ENCODE measurements around the gene SPRYD7. TPM values are rescaled to one million over a fixed set of nuclear protein-coding genes. Genes with fewer than 3 reads are reported as not detected.

The SPRYD7 gene, protein sequence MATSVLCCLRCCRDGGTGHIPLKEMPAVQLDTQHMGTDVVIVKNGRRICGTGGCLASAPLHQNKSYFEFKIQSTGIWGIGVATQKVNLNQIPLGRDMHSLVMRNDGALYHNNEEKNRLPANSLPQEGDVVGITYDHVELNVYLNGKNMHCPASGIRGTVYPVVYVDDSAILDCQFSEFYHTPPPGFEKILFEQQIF
- 11.1 TPM for polyA plus RNA-seq
- long read RNA-seq, donor 1, transcript SPRYD7-201 (5 exons, 3,053 nt): major isoform, 6 of 7 reads
- long read RNA-seq, donor 1, partial matches to known transcripts: 0 of 7 reads
- long read RNA-seq, donor 1, other reads (novel, unspliced or antisense): 0 of 7 reads
- long read RNA-seq, donor 2, transcript SPRYD7-201 (5 exons, 3,053 nt): major isoform, 13 of 15 reads
- long read RNA-seq, donor 2, partial matches to known transcripts: 0 of 15 reads
- long read RNA-seq, donor 2, other reads (novel, unspliced or antisense): 0 of 15 reads
- long read RNA-seq, donor 3: 0 reads
- long read RNA-seq, donor 4, partial matches to known transcripts: 0 of 2 reads
- long read RNA-seq, donor 4, other reads (novel, unspliced or antisense): 0 of 2 reads
- long read RNA-seq, donor 5, transcript SPRYD7-201 (5 exons, 3,053 nt): major isoform, 5 of 8 reads
- long read RNA-seq, donor 5, partial matches to known transcripts: 0 of 8 reads
- long read RNA-seq, donor 5, other reads (novel, unspliced or antisense): 0 of 8 reads
- long read RNA-seq, donor 6, transcript SPRYD7-201 (5 exons, 3,053 nt): major isoform, 6 of 8 reads
- long read RNA-seq, donor 6, partial matches to known transcripts: 0 of 8 reads
- long read RNA-seq, donor 6, other reads (novel, unspliced or antisense): 0 of 8 reads
- long read RNA-seq, donor 7, transcript SPRYD7-201 (5 exons, 3,053 nt): major isoform, 5 of 6 reads
- long read RNA-seq, donor 7, partial matches to known transcripts: 0 of 6 reads
- long read RNA-seq, donor 7, other reads (novel, unspliced or antisense): 0 of 6 reads
- long read RNA-seq, donor 8, transcript SPRYD7-201 (5 exons, 3,053 nt): major isoform, 17 of 23 reads
- long read RNA-seq, donor 8, partial matches to known transcripts: 5 of 23 reads
- long read RNA-seq, donor 8, other reads (novel, unspliced or antisense): 0 of 23 reads
- long read RNA-seq, donor 9, transcript SPRYD7-201 (5 exons, 3,053 nt): major isoform, 14 of 33 reads
- long read RNA-seq, donor 9, partial matches to known transcripts: 9 of 33 reads
- long read RNA-seq, donor 9, other reads (novel, unspliced or antisense): 9 of 33 reads
- long read RNA-seq, donor 10, transcript SPRYD7-201 (5 exons, 3,053 nt): major isoform, 8 of 9 reads
- long read RNA-seq, donor 10, partial matches to known transcripts: 0 of 9 reads
- long read RNA-seq, donor 10, other reads (novel, unspliced or antisense): 0 of 9 reads
- long read RNA-seq, donor 11, transcript SPRYD7-201 (5 exons, 3,053 nt): major isoform, 9 of 10 reads
- long read RNA-seq, donor 11, partial matches to known transcripts: 0 of 10 reads
- long read RNA-seq, donor 11, other reads (novel, unspliced or antisense): 0 of 10 reads

DNA sequence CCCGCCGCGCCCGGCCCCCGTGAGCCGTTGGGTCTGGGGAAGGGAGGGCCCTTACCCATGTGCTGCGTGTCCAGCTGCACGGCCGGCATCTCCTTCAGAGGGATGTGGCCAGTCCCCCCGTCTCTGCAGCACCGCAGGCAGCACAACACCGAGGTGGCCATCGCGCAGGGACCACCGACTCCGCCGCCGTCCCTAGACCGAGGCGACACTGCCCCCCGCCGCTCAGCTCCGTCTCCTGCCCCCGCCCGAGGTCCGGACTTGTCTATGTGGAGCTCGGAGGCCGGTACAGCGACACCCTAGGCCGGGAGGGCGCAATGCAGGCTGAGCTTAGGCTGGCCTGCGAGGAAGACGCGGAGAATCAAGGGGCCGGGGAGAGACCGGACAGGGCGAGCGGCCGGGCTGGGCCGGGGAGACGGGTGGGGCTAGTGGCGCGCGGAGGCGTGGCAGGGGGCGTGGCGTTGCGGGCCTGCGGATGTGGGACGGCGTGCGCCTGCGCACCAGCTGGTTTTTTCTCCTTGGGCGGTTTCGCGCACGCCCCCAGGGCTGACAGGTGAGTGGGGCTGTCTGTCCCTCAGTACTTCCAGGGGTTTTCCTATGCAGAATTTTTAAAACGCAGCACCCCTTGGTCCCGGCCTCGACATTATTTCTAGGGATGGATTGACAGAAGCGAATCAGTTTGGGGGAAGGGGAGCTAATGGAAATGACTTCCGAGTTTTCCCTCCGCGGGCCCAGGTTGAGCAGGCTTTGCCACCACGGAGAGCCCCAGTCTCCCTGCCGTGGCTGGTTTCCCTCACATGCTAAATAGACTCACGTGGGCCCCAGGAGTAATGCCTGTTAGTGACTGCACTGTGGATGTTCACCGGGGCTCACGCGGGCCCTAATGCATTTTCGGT lies at the start of gene SPRYD7:
Gene SPRYD7, minus strand, starts transcription at position 266 of the 893 bp plus-strand sequence. Its CDS starts 105 bp downstream, at position 161.
- Histone ChIP-seq H3K4me1 (ENCODE audit: control insufficient read depth, insufficient read depth, low read length) (peaks cover 20% of the 10 kb centered on the region), H3K36me3 (ENCODE audit: control insufficient read depth, insufficient read depth, low read length) (peaks cover 2% of the 10 kb centered on the region), H3K27me3 (ENCODE audit: control insufficient read depth, insufficient read depth, low read length) (no peaks in the 10 kb centered on the region), H3K27ac (ENCODE audit: low read length) (peak within 1 kb of the TSS; percentile 89), H3K9me3 (ENCODE audit: control insufficient read depth, low read depth, low read length) (no peaks in the 10 kb centered on the region), H3K4me3 (ENCODE audit: low read length) (peak within 1 kb of the TSS; percentile 56)
- DNase-seq: peak; percentile 99 to 100
- no CpG with 5 or more reads among the region's 71 CpGs for WGBS (ENCODE audit: insufficient coverage, low lambda C conversion rate)

DNA sequence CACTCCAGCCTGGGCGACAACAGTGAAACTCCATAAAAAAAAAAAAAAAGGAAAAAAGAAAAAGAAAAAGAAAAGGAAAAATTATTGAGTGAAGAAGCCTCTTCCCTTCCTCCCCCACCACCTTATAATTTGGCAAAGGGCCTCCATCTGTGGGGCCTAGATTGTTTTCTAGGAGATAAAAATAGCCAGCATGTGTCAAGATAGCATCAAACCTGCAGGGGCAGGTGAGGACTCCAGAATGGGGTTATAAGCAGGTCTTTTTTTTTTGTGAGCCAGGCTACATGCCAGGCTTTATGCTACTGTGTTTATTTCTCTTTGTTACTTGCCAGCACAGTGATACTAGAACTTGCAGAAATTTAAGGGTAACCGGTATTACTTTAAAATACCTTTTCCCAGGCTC lies 49.0 kb upstream of the SPRYD7 start:
- H3K9me3 ChIP-seq (ENCODE audit: control insufficient read depth, low read depth, low read length): no peaks in the 10 kb centered on the region
- H3K36me3 ChIP-seq (ENCODE audit: control insufficient read depth, insufficient read depth, low read length): peaks cover 8% of the 10 kb centered on the region
- 100% methylated on average over 1 of the region's 2 CpGs for WGBS (ENCODE audit: insufficient coverage, low lambda C conversion rate)
- H3K4me3 ChIP-seq (ENCODE audit: low read length): no peak overlapping the region
- no peaks in the 10 kb centered on the region for H3K4me1 ChIP-seq (ENCODE audit: control insufficient read depth, insufficient read depth, low read length)
- H3K27ac ChIP-seq (ENCODE audit: low read length): no peak overlapping the region
- H3K27me3 ChIP-seq (ENCODE audit: control insufficient read depth, insufficient read depth, low read length): no peaks in the 10 kb centered on the region
- no peak for DNase-seq

- no peak overlapping the region for H3K4me3 ChIP-seq (ENCODE audit: low read length)
Measured at GRCh38 chr13:49980266-49980665, 44.1 kb upstream of the SPRYD7 start.

GRCh38 chr13:49977992-49978391 lies 41.9 kb upstream of the SPRYD7 start:
- Histone ChIP-seq H3K4me1 (ENCODE audit: control insufficient read depth, insufficient read depth, low read length) (no peaks in the 10 kb centered on the region), H3K27me3 (ENCODE audit: control insufficient read depth, insufficient read depth, low read length) (no peaks in the 10 kb centered on the region), H3K9me3 (ENCODE audit: control insufficient read depth, low read depth, low read length) (no peaks in the 10 kb centered on the region), H3K36me3 (ENCODE audit: control insufficient read depth, insufficient read depth, low read length) (peaks cover 3% of the 10 kb centered on the region), H3K27ac (ENCODE audit: low read length) (no peak overlapping the region), H3K4me3 (ENCODE audit: low read length) (no peak overlapping the region)
- no peak for DNase-seq
- no CpG with 5 or more reads among the region's 3 CpGs for WGBS (ENCODE audit: insufficient coverage, low lambda C conversion rate)

More at GRCh38 chr13:49980266-49980665, 44.1 kb upstream of the SPRYD7 start:
- Histone ChIP-seq H3K27me3 (ENCODE audit: control insufficient read depth, insufficient read depth, low read length) (no peaks in the 10 kb centered on the region), H3K27ac (ENCODE audit: low read length) (no peak overlapping the region), H3K36me3 (ENCODE audit: control insufficient read depth, insufficient read depth, low read length) (no peaks in the 10 kb centered on the region), H3K4me1 (ENCODE audit: control insufficient read depth, insufficient read depth, low read length) (no peaks in the 10 kb centered on the region), H3K9me3 (ENCODE audit: control insufficient read depth, low read depth, low read length) (no peaks in the 10 kb centered on the region)
- no peak for DNase-seq

DNA sequence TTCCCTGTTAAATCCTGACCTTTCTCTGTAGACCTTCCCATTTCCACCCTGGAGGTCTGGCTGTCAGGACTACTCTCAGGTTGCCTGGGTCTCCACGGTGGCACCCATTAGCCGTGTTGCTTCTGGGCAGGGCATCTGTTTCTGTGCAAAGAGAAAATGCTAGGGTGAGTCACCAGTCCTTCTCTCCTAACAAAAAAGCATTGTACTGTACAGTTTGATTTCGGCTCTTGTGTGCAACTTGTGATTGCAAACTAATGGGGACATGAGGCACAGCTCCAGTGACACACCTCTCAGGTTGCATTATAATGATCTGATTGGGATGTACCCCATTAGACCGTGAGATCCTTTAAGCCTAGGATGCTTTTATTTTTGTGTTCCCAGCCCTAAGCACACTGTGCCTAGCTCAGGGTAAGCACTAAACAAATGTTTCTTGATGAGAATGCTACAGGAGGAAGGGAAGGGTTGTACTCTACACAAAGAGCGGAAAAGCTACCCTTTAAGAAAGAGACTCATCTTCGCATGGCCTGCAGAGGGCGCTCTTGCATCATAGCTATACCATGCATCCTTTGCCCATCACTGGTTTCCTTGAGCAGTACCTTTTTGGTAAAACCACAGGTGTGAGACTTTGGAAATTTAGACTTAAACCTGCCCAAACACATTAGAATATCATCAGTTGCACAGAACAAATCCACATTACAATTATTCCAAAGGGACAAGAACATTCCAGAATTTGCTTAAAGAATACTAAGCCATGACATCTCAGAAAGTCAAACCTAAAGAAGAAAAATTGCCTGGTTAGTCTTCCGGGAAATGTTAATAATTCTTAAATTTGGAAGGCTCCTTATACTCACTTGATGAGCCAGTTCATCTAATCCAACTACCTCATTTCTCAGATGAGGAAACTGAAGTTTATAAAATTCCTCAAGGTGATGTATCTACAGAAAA lies 40.4 kb upstream of the SPRYD7 start:
- WGBS (ENCODE audit: insufficient coverage, low lambda C conversion rate): no CpG with 5 or more reads among the region's 8 CpGs
- peaks cover 3% of the 10 kb centered on the region for H3K36me3 ChIP-seq (ENCODE audit: control insufficient read depth, insufficient read depth, low read length)
- H3K9me3 ChIP-seq (ENCODE audit: control insufficient read depth, low read depth, low read length): no peaks in the 10 kb centered on the region
- no peak overlapping the region for H3K4me3 ChIP-seq (ENCODE audit: low read length)
- DNase-seq: peak; percentile 40 to 60
- H3K27me3 ChIP-seq (ENCODE audit: control insufficient read depth, insufficient read depth, low read length): no peaks in the 10 kb centered on the region
- H3K27ac ChIP-seq (ENCODE audit: low read length): no peak overlapping the region
- H3K4me1 ChIP-seq (ENCODE audit: control insufficient read depth, insufficient read depth, low read length): no peaks in the 10 kb centered on the region

DNA sequence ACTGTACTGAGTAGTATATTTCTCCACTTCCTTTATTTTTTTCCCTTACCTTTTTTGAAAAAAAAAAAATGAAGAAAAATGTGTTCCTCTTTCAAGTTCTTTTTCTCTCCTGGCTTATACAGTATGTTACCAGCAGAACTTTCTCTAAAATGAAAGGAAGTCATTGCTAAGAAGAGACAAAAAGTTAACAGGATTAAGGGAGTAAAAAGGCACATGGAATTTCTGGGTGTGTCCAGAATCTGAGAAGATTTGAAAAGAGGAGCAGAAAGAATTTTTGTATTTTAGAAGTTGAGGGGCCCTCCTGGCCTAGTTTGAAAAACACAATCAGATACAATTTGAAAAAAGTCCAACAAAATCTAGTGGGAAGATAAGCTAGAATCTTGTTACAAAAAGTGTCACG lies 39.7 kb upstream of the SPRYD7 start:
- Histone ChIP-seq H3K27me3 (ENCODE audit: control insufficient read depth, insufficient read depth, low read length) (no peaks in the 10 kb centered on the region), H3K27ac (ENCODE audit: low read length) (no peak overlapping the region), H3K9me3 (ENCODE audit: control insufficient read depth, low read depth, low read length) (no peaks in the 10 kb centered on the region), H3K36me3 (ENCODE audit: control insufficient read depth, insufficient read depth, low read length) (peaks cover 3% of the 10 kb centered on the region), H3K4me1 (ENCODE audit: control insufficient read depth, insufficient read depth, low read length) (no peaks in the 10 kb centered on the region), H3K4me3 (ENCODE audit: low read length) (no peak overlapping the region)
- DNase-seq: no peak
- no CpG with 5 or more reads among the region's 1 CpG for WGBS (ENCODE audit: insufficient coverage, low lambda C conversion rate)

GRCh38 chr13:49972709-49973108 lies 36.6 kb upstream of the SPRYD7 start:
- Histone ChIP-seq H3K4me1 (ENCODE audit: control insufficient read depth, insufficient read depth, low read length) (no peaks in the 10 kb centered on the region), H3K9me3 (ENCODE audit: control insufficient read depth, low read depth, low read length) (no peaks in the 10 kb centered on the region), H3K27ac (ENCODE audit: low read length) (no peak overlapping the region), H3K27me3 (ENCODE audit: control insufficient read depth, insufficient read depth, low read length) (no peaks in the 10 kb centered on the region), H3K4me3 (ENCODE audit: low read length) (no peak overlapping the region), H3K36me3 (ENCODE audit: control insufficient read depth, insufficient read depth, low read length) (peaks cover 3% of the 10 kb centered on the region)
- DNase-seq: no peak
- WGBS (ENCODE audit: insufficient coverage, low lambda C conversion rate): no CpG with 5 or more reads among the region's 4 CpGs

DNA sequence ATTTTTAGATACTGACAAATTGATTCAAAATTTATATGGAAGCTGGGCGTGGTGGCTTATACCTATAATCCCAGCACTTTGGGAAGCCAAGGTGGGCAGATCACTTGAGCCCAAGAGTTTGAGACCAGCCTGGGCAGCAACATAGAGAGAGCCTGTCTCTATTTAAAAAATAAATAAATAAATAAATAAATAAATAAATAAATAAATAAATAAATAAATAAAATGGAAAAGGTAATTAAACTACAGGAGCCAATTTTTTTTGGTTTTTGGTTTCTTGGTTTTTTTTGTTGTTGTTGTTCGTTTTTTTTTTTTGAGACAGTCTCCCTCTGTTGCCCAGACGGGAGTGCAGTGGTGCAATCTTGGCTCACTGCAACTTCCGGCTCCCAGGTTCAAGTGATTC lies 31.3 kb upstream of the SPRYD7 start:
- Histone ChIP-seq H3K36me3 (ENCODE audit: control insufficient read depth, insufficient read depth, low read length) (no peaks in the 10 kb centered on the region), H3K9me3 (ENCODE audit: control insufficient read depth, low read depth, low read length) (peaks cover 12% of the 10 kb centered on the region), H3K27me3 (ENCODE audit: control insufficient read depth, insufficient read depth, low read length) (no peaks in the 10 kb centered on the region), H3K27ac (ENCODE audit: low read length) (no peak overlapping the region), H3K4me1 (ENCODE audit: control insufficient read depth, insufficient read depth, low read length) (no peaks in the 10 kb centered on the region), H3K4me3 (ENCODE audit: low read length) (no peak overlapping the region)
- no peak for DNase-seq
- 100% methylated on average over 1 of the region's 4 CpGs for whole genome bisulfite sequencing (ENCODE audit: insufficient coverage, low lambda C conversion rate)
